Measurements from ENCODE around the gene PPFIA2.

GRCh38 chr12:81221681-81222080, 537.5 kb downstream of the PPFIA2 start:
- TF ChIP-seq, protein P1, sequence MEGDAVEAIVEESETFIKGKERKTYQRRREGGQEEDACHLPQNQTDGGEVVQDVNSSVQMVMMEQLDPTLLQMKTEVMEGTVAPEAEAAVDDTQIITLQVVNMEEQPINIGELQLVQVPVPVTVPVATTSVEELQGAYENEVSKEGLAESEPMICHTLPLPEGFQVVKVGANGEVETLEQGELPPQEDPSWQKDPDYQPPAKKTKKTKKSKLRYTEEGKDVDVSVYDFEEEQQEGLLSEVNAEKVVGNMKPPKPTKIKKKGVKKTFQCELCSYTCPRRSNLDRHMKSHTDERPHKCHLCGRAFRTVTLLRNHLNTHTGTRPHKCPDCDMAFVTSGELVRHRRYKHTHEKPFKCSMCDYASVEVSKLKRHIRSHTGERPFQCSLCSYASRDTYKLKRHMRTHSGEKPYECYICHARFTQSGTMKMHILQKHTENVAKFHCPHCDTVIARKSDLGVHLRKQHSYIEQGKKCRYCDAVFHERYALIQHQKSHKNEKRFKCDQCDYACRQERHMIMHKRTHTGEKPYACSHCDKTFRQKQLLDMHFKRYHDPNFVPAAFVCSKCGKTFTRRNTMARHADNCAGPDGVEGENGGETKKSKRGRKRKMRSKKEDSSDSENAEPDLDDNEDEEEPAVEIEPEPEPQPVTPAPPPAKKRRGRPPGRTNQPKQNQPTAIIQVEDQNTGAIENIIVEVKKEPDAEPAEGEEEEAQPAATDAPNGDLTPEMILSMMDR (IDR thresholded peaks at IDR 0.05) = no peak
- TF ChIP-seq POLR2A (IDR thresholded peaks at IDR 0.05; ENCODE audit: low read depth) (no peak), EP300 (IDR thresholded peaks at IDR 0.05) (no peak), POLR2AphosphoS5 (IDR thresholded peaks at IDR 0.05) (no peak)

All from esophagus muscularis mucosa (tissue), 4 donors.